H1 (cell line): ENCODE results near the gene KIR2DL3. TPM values are rescaled to one million over a fixed set of nuclear protein-coding genes. Genes with fewer than 3 reads are reported as not detected.

Source experiments
- CTCF ChIA-PET: fragments of 300-600 bp; sonication (Branson Sonifier 250); formaldehyde crosslinking; loops from one replicate; lab custom pipeline; 2021; ENCODE audit not compliant: partially characterized antibody; lab: Charles Lee
- POLR2A ChIA-PET: fragments of 300-600 bp; sonication (Branson Sonifier 250); formaldehyde crosslinking; loops from one replicate; lab custom pipeline; 2021; ENCODE audit warnings: inconsistent platforms; ENCODE audit not compliant: partially characterized antibody; lab: Charles Lee
- DNase-seq, 2 experiments: peaks; one replicate each; pipeline versions ENCODE4 v3.0.0 to v3.0.0-alpha.2; 2010 to 2022; ENCODE audit warnings: low spot score in 2 of 2, low read depth in 1 of 2, mixed read lengths in 1 of 2
- FAIRE-seq: peaks from 2 replicates; lab custom pipeline; 2011; peaks lifted over from hg19 to GRCh38; lab: Jason Lieb, UNC
- H2AFZ ChIP-seq: 2 replicates; pipeline ENCODE4 v1.8.1; 2012; ENCODE audit warnings: low read length, inconsistent platforms
- H2AK5ac ChIP-seq: 2 replicates; pipeline ENCODE4 v1.6.1; 2013; ENCODE audit warnings: low read depth, low read length
- H2BK120ac ChIP-seq: replicated peaks from 2 replicates; pipeline ENCODE3; 2013; ENCODE audit warnings: low read depth, low read length, inconsistent platforms
- H2BK12ac ChIP-seq: 2 replicates; pipeline ENCODE4 v1.6.1; 2013; ENCODE audit warnings: low read depth, low read length
- H2BK15ac ChIP-seq: 2 replicates; pipeline ENCODE4 v1.6.1; 2013; ENCODE audit warnings: low read length
- H2BK20ac ChIP-seq: 2 replicates; pipeline ENCODE4 v1.6.1; 2013; ENCODE audit warnings: low read length
- H2BK5ac ChIP-seq: 2 replicates; pipeline ENCODE4 v1.6.1; 2013; ENCODE audit warnings: low read depth, low read length
- H3K14ac ChIP-seq: 2 replicates; pipeline ENCODE4 v1.6.1; 2013; ENCODE audit warnings: inconsistent platforms; ENCODE audit not compliant: insufficient read length
- H3K18ac ChIP-seq: 2 replicates; pipeline ENCODE4 v1.6.1; 2013; ENCODE audit warnings: low read length; ENCODE audit errors: extremely low read depth
- H3K23ac ChIP-seq: 2 replicates; pipeline ENCODE4 v1.6.1; 2013; ENCODE audit warnings: inconsistent platforms; ENCODE audit not compliant: insufficient read length
- H3K23me2 ChIP-seq: 2 replicates; pipeline ENCODE4 v1.6.1; 2013; ENCODE audit warnings: low read depth, low read length
- H3K27ac ChIP-seq: 2 replicates; pipeline ENCODE4 v1.6.1; 2011; ENCODE audit warnings: low read depth, low read length, inconsistent platforms
- H3K27me3 ChIP-seq, 4 experiments: replicated peaks in 1 of 4; 1 replicate in 1 of 4; 2 replicates in 3 of 4; pipeline versions ENCODE4 v1.6.1 to v1.8.1; 2011 to 2013; ENCODE audit warnings: low read length in 3 of 4, mild to moderate bottlenecking in 3 of 4, inconsistent platforms in 2 of 4, mixed read lengths in 2 of 4, moderate library complexity in 1 of 4; ENCODE audit not compliant: control insufficient read depth in 3 of 4, insufficient read depth in 3 of 4; ENCODE audit errors: extremely low read depth in 1 of 4
- H3K36me3 ChIP-seq, 4 experiments: 2 replicates each; pipeline versions ENCODE4 v1.6.1 to v1.8.1; 2011 to 2013; ENCODE audit warnings: mild to moderate bottlenecking in 4 of 4, low read length in 3 of 4, moderate library complexity in 2 of 4, control low read depth in 1 of 4, inconsistent platforms in 1 of 4; ENCODE audit not compliant: insufficient read depth in 4 of 4, control insufficient read depth in 2 of 4
- H3K4ac ChIP-seq: replicated peaks from 2 replicates; pipeline ENCODE3; 2013; ENCODE audit warnings: low read length, low read depth, mixed read lengths, inconsistent platforms; ENCODE audit not compliant: insufficient read length
- H3K4me1 ChIP-seq, 4 experiments: replicated peaks in 1 of 4; 1 replicate in 1 of 4; 2 replicates in 3 of 4; pipeline versions ENCODE4 v1.6.1 to v1.8.1; 2011 to 2013; ENCODE audit warnings: low read length in 3 of 4, inconsistent platforms in 2 of 4, mixed read lengths in 1 of 4; ENCODE audit not compliant: insufficient read depth in 4 of 4, control insufficient read depth in 3 of 4
- H3K4me2 ChIP-seq, 2 experiments: 2 replicates each; pipeline versions ENCODE4 v1.6.1 to v1.8.1; 2011 to 2013; ENCODE audit warnings: low read depth in 2 of 2, low read length in 2 of 2, control low read depth in 1 of 2, inconsistent platforms in 1 of 2, mild to moderate bottlenecking in 1 of 2; ENCODE audit not compliant: insufficient read depth in 1 of 2
- H3K4me3 ChIP-seq, 4 experiments: fragments of 200-600, 300-600 bp in 1 of 4; sonication (generic), shearing (Covaris generic), sonication (Bioruptor Twin) in 1 of 4; 2 replicates each; pipeline versions ENCODE4 v1.5.1 to v1.8.1; 2011 to 2016; ENCODE audit warnings: low read length in 4 of 4, low read depth in 3 of 4, control low read depth in 2 of 4, inconsistent platforms in 2 of 4, mild to moderate bottlenecking in 2 of 4, mixed read lengths in 1 of 4, moderate library complexity in 1 of 4; ENCODE audit not compliant: insufficient read depth in 2 of 4; ENCODE audit errors: extremely low read depth in 1 of 4
- H3K56ac ChIP-seq: replicated peaks from 2 replicates; pipeline ENCODE3; 2013; ENCODE audit warnings: low read depth, mild to moderate bottlenecking, mixed read lengths, low read length, inconsistent platforms; ENCODE audit not compliant: insufficient read length
- H3K79me1 ChIP-seq: 2 replicates; pipeline ENCODE4 v1.6.1; 2013; ENCODE audit warnings: low read depth, low read length, control low read depth
- H3K79me2 ChIP-seq, 2 experiments: 2 replicates each; pipeline versions ENCODE4 v1.6.1 to v1.8.1; 2012 to 2013; ENCODE audit warnings: low read length in 2 of 2, mild to moderate bottlenecking in 2 of 2, inconsistent platforms in 1 of 2; ENCODE audit not compliant: insufficient read depth in 2 of 2, control insufficient read depth in 1 of 2
- H3K9ac ChIP-seq, 4 experiments: replicated peaks in 1 of 4; 1 replicate in 1 of 4; 2 replicates in 3 of 4; pipeline versions ENCODE4 v1.6.1 to v1.8.1; 2011 to 2013; ENCODE audit warnings: low read depth in 3 of 4, low read length in 3 of 4, control low read depth in 2 of 4, mild to moderate bottlenecking in 2 of 4, moderate library complexity in 2 of 4, inconsistent platforms in 1 of 4; ENCODE audit errors: extremely low read depth in 1 of 4
- H3K9me3 ChIP-seq, 2 experiments: 2 replicates each; pipeline versions ENCODE4 v1.6.1 to v1.8.1; 2012 to 2013; ENCODE audit warnings: mild to moderate bottlenecking in 2 of 2, moderate library complexity in 2 of 2, control low read depth in 1 of 2, inconsistent platforms in 1 of 2, low read depth in 1 of 2, low read length in 1 of 2, mixed read lengths in 1 of 2; ENCODE audit not compliant: insufficient read depth in 2 of 2
- H4K20me1 ChIP-seq, 2 experiments: replicated peaks in 1 of 2; 2 replicates each; pipeline versions ENCODE3 to v1.8.1; 2011 to 2013; ENCODE audit warnings: inconsistent platforms in 2 of 2, low read length in 2 of 2, mild to moderate bottlenecking in 1 of 2; ENCODE audit not compliant: insufficient read depth in 2 of 2, control insufficient read depth in 1 of 2
- H4K5ac ChIP-seq: 2 replicates; pipeline ENCODE4 v1.6.1; 2013; ENCODE audit warnings: low read length, low read depth, mixed read lengths, inconsistent platforms; ENCODE audit not compliant: insufficient read length
- H4K8ac ChIP-seq: 2 replicates; pipeline ENCODE4 v1.8.0; 2013; ENCODE audit warnings: mild to moderate bottlenecking, moderate library complexity, low read length, inconsistent platforms; ENCODE audit not compliant: insufficient read depth; ENCODE audit errors: extremely low read depth
- H4K91ac ChIP-seq: replicated peaks from 2 replicates; pipeline ENCODE3; 2013; ENCODE audit warnings: low read length, mixed read lengths, inconsistent platforms; ENCODE audit not compliant: insufficient read length
- ASH2L ChIP-seq: fragments of 200-600, 300-600 bp; sonication (generic); IDR thresholded peaks from one replicate; pipeline ENCODE4 v1.7.1; 2017; ENCODE audit warnings: low read length
- CBX5 ChIP-seq: fragments of 300-800, 300-1000 bp; sonication (generic); IDR thresholded peaks from 2 replicates; pipeline ENCODE4 v1.7.1; 2016; ENCODE audit warnings: antibody characterized with exemption, low read length, low read depth
- CREB1 ChIP-seq: IDR thresholded peaks from 2 replicates; pipeline ENCODE4 v1.6.1; 2012; ENCODE audit warnings: inconsistent platforms
- GABPA ChIP-seq: IDR thresholded peaks from 2 replicates; pipeline ENCODE4 v1.6.1; 2011; ENCODE audit warnings: mild to moderate bottlenecking, low read length, moderate library complexity, borderline replicate concordance; ENCODE audit not compliant: insufficient read depth
- GTF2F1 ChIP-seq: IDR thresholded peaks from 2 replicates; pipeline ENCODE4 v1.6.1; 2012; ENCODE audit warnings: low read depth, low read length, improper control_type of control experiment, borderline replicate concordance
- KDM1A ChIP-seq: fragments of 200-600, 300-600 bp; sonication (generic); IDR thresholded peaks from 2 replicates; pipeline ENCODE4 v1.7.1; 2016; ENCODE audit warnings: mild to moderate bottlenecking, low read length, borderline replicate concordance
- KDM4A ChIP-seq: IDR thresholded peaks from one replicate; pipeline ENCODE4 v1.7.1; 2012; ENCODE audit warnings: low read depth, mild to moderate bottlenecking, moderate library complexity, low read length, inconsistent platforms; ENCODE audit not compliant: severe bottlenecking
- NANOG ChIP-seq: IDR thresholded peaks from 2 replicates; pipeline ENCODE4 v1.6.1; 2011; ENCODE audit warnings: low read length, low read depth, mild to moderate bottlenecking, inconsistent platforms; ENCODE audit not compliant: insufficient read depth, poor library complexity, severe bottlenecking
- PHF8 ChIP-seq: fragments of 200-600 bp; sonication (generic); conservative IDR thresholded peaks from 2 replicates; pipeline ENCODE4 v1.7.1; 2012; ENCODE audit warnings: low read depth, mild to moderate bottlenecking, inconsistent platforms, low read length, moderate library complexity
- POU5F1 ChIP-seq: IDR thresholded peaks from 2 replicates; pipeline ENCODE4 v1.6.1; 2011; ENCODE audit warnings: low read depth, mild to moderate bottlenecking, low read length, moderate library complexity
- SIRT6 ChIP-seq: IDR thresholded peaks from one replicate; pipeline ENCODE4 v1.7.1; 2012; ENCODE audit warnings: low read length, inconsistent platforms
- TAF1 ChIP-seq: IDR thresholded peaks from 2 replicates; pipeline ENCODE4 v1.6.1; 2011; ENCODE audit warnings: mild to moderate bottlenecking, low read depth, low read length
- TBP ChIP-seq: IDR thresholded peaks from 2 replicates; pipeline ENCODE4 v1.6.1; 2011; ENCODE audit warnings: low read depth, low read length, improper control_type of control experiment
- WGBS, 2 experiments: shearing (Covaris generic) in 1 of 2; methylation state at CpG; one replicate each; pipeline versions ENCODE4 v1.1.6 to v1.1.7; 2013 to 2015; ENCODE audit warnings: low lambda C conversion rate in 2 of 2, mixed read lengths in 2 of 2, inconsistent platforms in 1 of 2, low coverage in 1 of 2, missing lambda C conversion rate in 1 of 2; ENCODE audit not compliant: insufficient replicate concordance in 2 of 2, insufficient coverage in 1 of 2, insufficient read length in 1 of 2; ENCODE audit errors: extremely low coverage in 1 of 2, missing lambda C conversion rate in 1 of 2; 5-methylcytosine and 5-hydroxymethylcytosine counted together
- polyA plus RNA-seq, 7 experiments: library from polyadenylated mRNA; depleted of rRNA in 3 of 7; stranded (reverse) in 5 of 7; unstranded in 2 of 7; fragments of >200 nt in 5 of 7; fragments of 200-250 nt in 2 of 7; gene quantifications; 1 replicate in 5 of 7; 2 replicates in 1 of 7; 4 replicates in 1 of 7; pipeline versions ENCODE4 v1.2.1 to v1.2.3, GENCODE V29; 2011 to 2013; ENCODE audit warnings: missing spikeins in 2 of 7, mixed read lengths in 2 of 7
- total RNA-seq: library from RNA; stranded (reverse); fragmentation: NEBNext Ultra II Directional; extraction: Animal tissue kit (Norgen Biotek cat#: 25700); gene quantifications from 2 replicates; pipeline ENCODE4 v1.2.1, GENCODE V29; 2021
- TF ChIP-seq, protein P1 (sequence below): IDR thresholded peaks from 2 replicates; pipeline ENCODE4 v1.6.1; 2012; ENCODE audit warnings: low read length, inconsistent platforms

The KIR2DL3 gene
- total and polyA plus RNA-seq, 2 of the 8 experiments (the other 6 are each of a cell fraction or from before 2014, with no cell fraction given) = not detected

DNA sequence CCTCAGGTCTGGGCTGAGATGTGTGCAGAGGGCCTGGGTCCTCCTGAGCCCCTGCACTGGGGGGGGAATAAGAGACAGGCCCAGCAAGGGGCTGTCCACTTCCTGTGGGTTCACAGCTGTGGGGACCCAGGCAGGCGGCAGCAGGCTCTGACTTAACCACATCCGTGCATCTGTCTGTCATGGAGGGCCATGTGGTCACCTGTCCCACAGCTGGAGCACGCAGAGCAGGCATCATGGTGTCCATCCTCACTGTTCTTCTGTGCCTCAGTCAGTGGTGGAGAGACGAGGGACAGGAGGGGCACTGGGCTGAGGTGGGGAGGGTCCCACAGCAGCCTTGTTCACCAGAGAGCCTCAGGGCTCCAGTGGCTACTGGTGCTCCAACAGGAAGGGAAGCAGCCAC lies 30.4 kb upstream of the KIR2DL3 start:
- no peaks in the 10 kb centered on the region for H3K79me2 ChIP-seq
- H3K9ac ChIP-seq = no peak overlapping the region
- H2AK5ac ChIP-seq = no peak overlapping the region
- ChIA-PET CTCF (no interaction called here), POLR2A (no interaction called here)
- no peak overlapping the region for H3K4me3 ChIP-seq
- H4K20me1 ChIP-seq = no peaks in the 10 kb centered on the region
- no peak overlapping the region for H4K91ac ChIP-seq
- DNase-seq = no peak
- FAIRE-seq = no peak
- no peak overlapping the region for H4K8ac ChIP-seq
- H3K4ac ChIP-seq = no peak overlapping the region
- H2BK15ac ChIP-seq = no peak overlapping the region
- H3K23me2 ChIP-seq = no peaks in the 10 kb centered on the region
- H3K56ac ChIP-seq = no peak overlapping the region
- no peaks in the 10 kb centered on the region for H3K36me3 ChIP-seq
- no peak overlapping the region for H2BK120ac ChIP-seq
- no peak overlapping the region for H3K23ac ChIP-seq
- no peak overlapping the region for H3K27ac ChIP-seq
- no peaks in the 10 kb centered on the region for H3K27me3 ChIP-seq
- H3K18ac ChIP-seq = no peak overlapping the region
- no peak overlapping the region for H2AFZ ChIP-seq
- 58% methylated on average over 4 of the region's 4 CpGs; no CpG with 5 or more reads in 1 of the 2 experiments for WGBS, 2 experiments
- H3K79me1 ChIP-seq = no peaks in the 10 kb centered on the region
- peaks cover 47 to 81% of the 10 kb centered on the region in 2 experiments for H3K9me3 ChIP-seq
- no peak overlapping the region for H2BK5ac ChIP-seq
- H4K5ac ChIP-seq = no peak overlapping the region
- H3K4me1 ChIP-seq = no peaks in the 10 kb centered on the region
- H3K14ac ChIP-seq = no peak overlapping the region
- H3K4me2 ChIP-seq = no peak overlapping the region
- no peak overlapping the region for H2BK20ac ChIP-seq
- no peak overlapping the region for H2BK12ac ChIP-seq
- TF ChIP-seq KDM1A (no peak), TBP (no peak), KDM4A (no peak), CBX5 (no peak), PHF8 (no peak), CREB1 (no peak), POU5F1 (no peak), GTF2F1 (no peak), NANOG (no peak), ASH2L (no peak), GABPA (no peak), SIRT6 (no peak), TAF1 (no peak)
- TF ChIP-seq, protein P1, sequence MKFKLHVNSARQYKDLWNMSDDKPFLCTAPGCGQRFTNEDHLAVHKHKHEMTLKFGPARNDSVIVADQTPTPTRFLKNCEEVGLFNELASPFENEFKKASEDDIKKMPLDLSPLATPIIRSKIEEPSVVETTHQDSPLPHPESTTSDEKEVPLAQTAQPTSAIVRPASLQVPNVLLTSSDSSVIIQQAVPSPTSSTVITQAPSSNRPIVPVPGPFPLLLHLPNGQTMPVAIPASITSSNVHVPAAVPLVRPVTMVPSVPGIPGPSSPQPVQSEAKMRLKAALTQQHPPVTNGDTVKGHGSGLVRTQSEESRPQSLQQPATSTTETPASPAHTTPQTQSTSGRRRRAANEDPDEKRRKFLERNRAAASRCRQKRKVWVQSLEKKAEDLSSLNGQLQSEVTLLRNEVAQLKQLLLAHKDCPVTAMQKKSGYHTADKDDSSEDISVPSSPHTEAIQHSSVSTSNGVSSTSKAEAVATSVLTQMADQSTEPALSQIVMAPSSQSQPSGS = no peak
